ENCODE results near the gene FILIP1L. TPM values are rescaled to one million over a fixed set of nuclear protein-coding genes. Genes with fewer than 3 reads are reported as not detected.
A peak's percentile ranks its signal among the peaks of the same experiment; 100 is the strongest.

The FILIP1L gene
- total RNA-seq, 2 experiments from 2014 or later = not detected

DNA sequence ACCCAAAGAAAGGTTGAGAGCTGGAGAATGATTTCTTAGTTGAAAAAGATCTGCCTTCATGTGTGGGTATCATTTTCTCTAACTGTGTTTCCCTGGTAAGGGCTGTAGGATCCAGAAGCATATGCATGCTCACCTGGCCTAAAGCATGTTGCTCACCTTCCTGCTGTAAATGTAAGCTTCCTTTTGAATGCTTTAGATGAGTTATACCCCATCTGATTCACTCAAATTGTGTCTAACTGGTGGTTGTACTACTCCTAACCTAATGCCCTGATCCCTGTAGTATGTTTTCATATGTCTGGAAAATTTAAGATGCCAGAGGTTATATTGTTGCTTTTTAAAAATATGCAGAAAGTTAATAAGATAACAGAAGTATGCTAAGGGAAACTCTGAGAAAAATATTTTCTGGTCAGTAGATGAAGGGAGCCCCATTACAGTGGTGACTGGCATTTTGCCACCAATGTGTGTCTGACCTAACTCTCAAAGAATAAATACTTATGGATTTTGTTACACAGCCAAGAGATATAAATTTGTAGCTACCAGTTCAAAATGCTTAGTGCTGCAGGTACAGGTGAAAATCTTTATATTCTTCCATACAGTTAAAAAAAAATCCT lies 7.7 kb downstream of the FILIP1L start:
- Histone ChIP-seq H3K9me2 (ENCODE audit: insufficient read depth, low read length) (no peaks in the 10 kb centered on the region), H2AFZ (ENCODE audit: low read length) (no peak overlapping the region), H3K4me3 (ENCODE audit: low read depth, low read length, poor library complexity, severe bottlenecking) (no peak overlapping the region), H3K4me1 (ENCODE audit: insufficient read depth, low read length, poor library complexity, severe bottlenecking) (peaks cover 33% of the 10 kb centered on the region), H4K20me1 (ENCODE audit: insufficient read depth, low read length) (no peaks in the 10 kb centered on the region), H3K9me3 (ENCODE audit: low read length) (no peaks in the 10 kb centered on the region), H3K36me3 (ENCODE audit: insufficient read depth, low read length) (no peaks in the 10 kb centered on the region), H3K79me2 (ENCODE audit: insufficient read depth, low read depth, low read length) (no peaks in the 10 kb centered on the region), H3K27ac (ENCODE audit: low read depth, low read length, poor library complexity, severe bottlenecking) (peak overlapping the region; percentile 58), H3K4me2 (ENCODE audit: low read length) (no peak overlapping the region)
- peak; percentile 10 for DNase-seq (ENCODE audit: low spot score)
- CTCF ChIA-PET (ENCODE audit: unreplicated experiment) = interaction anchor here (0.7 kb wide), 1 partner anchor 31 kb away, joined by 3 read pairs; no protein-coding TSS in a partner anchor
- intact Hi-C loops (cut with micrococcal nuclease; ENCODE audit: unreplicated experiment) = no loop called here
- POLR2A ChIA-PET = interaction anchor here (0.6 to 1.3 kb wide), 10 partner anchors 7 to 601 kb away, joined by 3 to 5 read pairs (median 3); partner anchors contain the start of genes FILIP1L and TBC1D23
- no TSS peak for BruUV-seq (replicated peaks)
- TF ChIP-seq, protein P1, sequence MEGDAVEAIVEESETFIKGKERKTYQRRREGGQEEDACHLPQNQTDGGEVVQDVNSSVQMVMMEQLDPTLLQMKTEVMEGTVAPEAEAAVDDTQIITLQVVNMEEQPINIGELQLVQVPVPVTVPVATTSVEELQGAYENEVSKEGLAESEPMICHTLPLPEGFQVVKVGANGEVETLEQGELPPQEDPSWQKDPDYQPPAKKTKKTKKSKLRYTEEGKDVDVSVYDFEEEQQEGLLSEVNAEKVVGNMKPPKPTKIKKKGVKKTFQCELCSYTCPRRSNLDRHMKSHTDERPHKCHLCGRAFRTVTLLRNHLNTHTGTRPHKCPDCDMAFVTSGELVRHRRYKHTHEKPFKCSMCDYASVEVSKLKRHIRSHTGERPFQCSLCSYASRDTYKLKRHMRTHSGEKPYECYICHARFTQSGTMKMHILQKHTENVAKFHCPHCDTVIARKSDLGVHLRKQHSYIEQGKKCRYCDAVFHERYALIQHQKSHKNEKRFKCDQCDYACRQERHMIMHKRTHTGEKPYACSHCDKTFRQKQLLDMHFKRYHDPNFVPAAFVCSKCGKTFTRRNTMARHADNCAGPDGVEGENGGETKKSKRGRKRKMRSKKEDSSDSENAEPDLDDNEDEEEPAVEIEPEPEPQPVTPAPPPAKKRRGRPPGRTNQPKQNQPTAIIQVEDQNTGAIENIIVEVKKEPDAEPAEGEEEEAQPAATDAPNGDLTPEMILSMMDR (conservative IDR thresholded peaks at IDR 0.05; ENCODE audit: low read length) = no peak
- TF ChIP-seq EZH2phosphoT487 (IDR thresholded peaks at IDR 0.05; ENCODE audit: borderline replicate concordance, low read depth, low read length) = no peak

DNA sequence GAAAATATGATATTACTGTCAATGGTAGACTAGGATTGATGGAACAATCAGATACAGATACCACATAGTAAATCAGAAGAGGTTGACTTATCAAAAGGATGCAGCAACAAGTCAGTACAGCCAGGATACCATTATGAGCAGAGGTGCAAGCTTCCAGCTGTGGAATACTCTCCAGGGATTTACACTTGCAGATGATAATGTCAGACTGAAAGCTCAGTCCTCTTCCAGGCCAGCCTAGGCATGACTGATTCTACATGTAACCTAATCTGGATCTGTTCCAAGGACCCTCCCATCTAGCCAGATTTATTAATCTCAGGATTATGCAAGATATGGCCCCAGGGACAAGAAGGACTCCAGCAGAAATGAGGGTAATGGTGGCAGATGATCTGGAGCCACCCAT lies 8.2 kb downstream of the FILIP1L start:
- Histone ChIP-seq H3K79me2 (ENCODE audit: insufficient read depth, low read depth, low read length) (no peaks in the 10 kb centered on the region), H3K36me3 (ENCODE audit: insufficient read depth, low read length) (no peaks in the 10 kb centered on the region), H3K27ac (ENCODE audit: low read depth, low read length, poor library complexity, severe bottlenecking) (peak overlapping the region; percentile 58), H3K9me3 (ENCODE audit: low read length) (no peaks in the 10 kb centered on the region), H3K9me2 (ENCODE audit: insufficient read depth, low read length) (no peaks in the 10 kb centered on the region), H2AFZ (ENCODE audit: low read length) (peak overlapping the region; percentile 48; the same call in 1 of the 2 replicates), H3K4me1 (ENCODE audit: insufficient read depth, low read length, poor library complexity, severe bottlenecking) (peaks cover 33% of the 10 kb centered on the region), H3K4me2 (ENCODE audit: low read length) (peak overlapping the region; percentile 50; the same call in 1 of the 2 replicates), H3K4me3 (ENCODE audit: low read depth, low read length, poor library complexity, severe bottlenecking) (no peak overlapping the region), H4K20me1 (ENCODE audit: insufficient read depth, low read length) (no peaks in the 10 kb centered on the region)
- DNase-seq (ENCODE audit: low spot score) = peak; percentile 5
- BruUV-seq (replicated peaks) = no TSS peak
- intact Hi-C loops (cut with micrococcal nuclease; ENCODE audit: unreplicated experiment) = no loop called here
- POLR2A ChIA-PET = interaction anchor here (0.7 to 1.9 kb wide), 10 partner anchors 8 to 1515 kb away, joined by 3 to 5 read pairs (median 3); partner anchors contain the start of genes FILIP1L and TBC1D23
- no peak for TF ChIP-seq EZH2phosphoT487 (IDR thresholded peaks at IDR 0.05; ENCODE audit: borderline replicate concordance, low read depth, low read length)
- TF ChIP-seq, protein P1 (conservative IDR thresholded peaks at IDR 0.05; ENCODE audit: low read length) = no peak
- CTCF ChIA-PET (ENCODE audit: unreplicated experiment) = no interaction called here

DNA sequence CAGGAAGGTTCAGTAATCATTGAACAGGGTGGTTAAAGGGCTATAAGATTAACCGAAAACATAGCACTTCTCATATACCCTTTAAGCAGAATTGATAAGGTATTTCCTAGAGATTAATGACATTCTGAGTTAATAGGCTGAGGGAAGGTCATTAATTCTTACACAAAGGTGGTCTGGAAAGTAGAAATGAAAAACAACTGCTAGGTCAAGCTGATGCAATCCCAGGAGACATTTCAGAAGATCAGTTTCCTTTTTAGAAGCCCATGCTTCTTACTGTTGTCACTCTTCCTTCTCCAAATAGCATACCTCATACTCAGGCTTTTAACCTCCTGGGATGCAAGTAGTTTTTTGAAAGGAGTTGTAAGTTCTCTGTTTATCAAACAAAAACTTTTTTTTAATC lies 8.8 kb downstream of the FILIP1L start:
- no TSS peak for BruUV-seq (replicated peaks)
- Histone ChIP-seq H3K4me2 (ENCODE audit: low read length) (peak overlapping the region; percentile 50), H3K27ac (ENCODE audit: low read depth, low read length, poor library complexity, severe bottlenecking) (peak overlapping the region; percentile 58)

More for the DNA sequence above, 8.8 kb downstream of the FILIP1L start:
- H3K4me1 ChIP-seq (ENCODE audit: insufficient read depth, low read length, poor library complexity, severe bottlenecking) = peaks cover 33% of the 10 kb centered on the region
- peak overlapping the region; percentile 48; the same call in 1 of the 2 replicates for H2AFZ ChIP-seq (ENCODE audit: low read length)
- no peaks in the 10 kb centered on the region for H3K79me2 ChIP-seq (ENCODE audit: insufficient read depth, low read depth, low read length)
- intact Hi-C loops (cut with micrococcal nuclease; ENCODE audit: unreplicated experiment) = no loop called here
- no peak overlapping the region for H3K4me3 ChIP-seq (ENCODE audit: low read depth, low read length, poor library complexity, severe bottlenecking)
- CTCF ChIA-PET (ENCODE audit: unreplicated experiment) = no interaction called here
- H3K9me3 ChIP-seq (ENCODE audit: low read length) = no peaks in the 10 kb centered on the region
- DNase-seq (ENCODE audit: low spot score) = peak; percentile 76
- H4K20me1 ChIP-seq (ENCODE audit: insufficient read depth, low read length) = no peaks in the 10 kb centered on the region
- no peaks in the 10 kb centered on the region for H3K36me3 ChIP-seq (ENCODE audit: insufficient read depth, low read length)
- TF ChIP-seq EZH2phosphoT487 (IDR thresholded peaks at IDR 0.05; ENCODE audit: borderline replicate concordance, low read depth, low read length) = no peak
- TF ChIP-seq, protein P1 (conservative IDR thresholded peaks at IDR 0.05; ENCODE audit: low read length) = no peak
- POLR2A ChIA-PET = interaction anchor here (0.6 to 1.9 kb wide), 15 partner anchors 9 to 1514 kb away, joined by 3 to 9 read pairs (median 4); partner anchors contain the start of genes FILIP1L and TBC1D23
- H3K9me2 ChIP-seq (ENCODE audit: insufficient read depth, low read length) = no peaks in the 10 kb centered on the region
